ENCODE measurements around the gene ZNF611. TPM values are rescaled to one million over a fixed set of nuclear protein-coding genes. Genes with fewer than 3 reads are reported as not detected.
"Not testable (repeated sequence)": the region's sequence is repeated elsewhere in the genome, so short reads cannot be mapped to it uniquely, and the experiment has no call there.

ZNF611 gene
- total RNA-seq, 1 experiment from 2014 or later, result 7.7 TPM

- not testable (repeated sequence) for DNase-seq (ENCODE audit: low read depth)
Measured at GRCh38 chr19:52681216-52681615, 53.6 kb downstream of the ZNF611 start.

DNA sequence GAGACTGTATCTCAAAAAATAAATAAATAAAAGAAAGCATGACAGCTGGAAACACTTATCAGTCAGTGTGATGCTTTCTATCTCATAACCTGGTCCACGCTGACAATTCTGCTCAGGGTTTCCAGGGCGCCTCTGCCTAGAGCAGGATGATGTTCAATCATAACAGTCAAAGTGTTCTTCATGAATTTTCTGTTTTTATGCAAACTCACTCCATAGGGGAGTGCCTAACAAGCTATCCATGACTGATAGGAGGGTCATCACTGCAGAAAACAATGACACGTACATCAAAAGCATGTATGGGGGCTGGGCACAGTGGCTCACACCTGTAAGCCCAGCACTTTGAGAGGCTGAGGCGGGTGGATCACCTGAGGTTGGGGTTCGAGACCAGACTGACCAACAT, 55.2 kb downstream of the ZNF611 start:
- no peak for DNase-seq (ENCODE audit: low read depth)

GRCh38 chr19:52675239-52675638, 59.6 kb downstream of the ZNF611 start:
- DNase-seq (ENCODE audit: low read depth), result not testable (repeated sequence)

- no peak for DNase-seq (ENCODE audit: low read depth)
Measured at GRCh38 chr19:52673014-52673413, 61.8 kb downstream of the ZNF611 start.

DNA sequence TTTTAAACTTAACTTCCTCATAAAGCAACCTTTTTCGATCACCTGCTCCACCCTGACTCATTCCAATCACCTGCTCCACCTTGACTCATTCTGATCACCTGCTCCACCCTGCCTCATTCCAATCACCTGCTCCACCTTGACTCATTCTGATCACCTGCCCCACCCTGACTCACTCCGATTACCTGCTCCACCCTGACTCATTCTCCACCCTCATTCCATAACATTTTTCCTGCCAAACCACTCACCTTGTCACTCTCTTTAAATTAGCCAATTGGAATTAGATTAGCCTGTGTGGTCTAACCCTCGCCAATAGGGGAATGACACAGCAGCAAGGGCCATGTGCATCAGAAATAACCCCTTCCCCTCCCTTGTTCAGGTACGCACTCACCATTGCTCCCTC, 64.8 kb downstream of the ZNF611 start:
- DNase-seq (ENCODE audit: low read depth), result no peak

DNA sequence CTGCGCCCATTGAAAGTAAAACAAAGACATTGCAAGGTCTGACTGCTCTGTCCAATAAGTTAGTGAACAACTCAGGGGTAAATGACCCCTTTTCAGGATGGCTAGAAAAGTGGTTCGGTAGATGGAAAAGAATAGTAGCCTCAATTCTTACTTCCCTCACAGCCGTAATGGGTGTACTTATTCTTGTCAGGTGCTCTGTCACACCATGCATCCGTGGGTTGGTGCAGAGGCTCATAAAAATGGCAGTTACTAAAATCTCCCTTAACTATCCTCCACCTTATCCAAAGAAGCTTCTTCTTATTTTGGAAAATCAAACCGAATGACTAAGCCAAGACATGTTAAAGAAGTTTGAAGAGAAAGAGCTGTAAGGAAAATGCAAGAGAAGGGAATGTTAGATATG, 65.3 kb downstream of the ZNF611 start:
- no peak for DNase-seq (ENCODE audit: low read depth)

DNA sequence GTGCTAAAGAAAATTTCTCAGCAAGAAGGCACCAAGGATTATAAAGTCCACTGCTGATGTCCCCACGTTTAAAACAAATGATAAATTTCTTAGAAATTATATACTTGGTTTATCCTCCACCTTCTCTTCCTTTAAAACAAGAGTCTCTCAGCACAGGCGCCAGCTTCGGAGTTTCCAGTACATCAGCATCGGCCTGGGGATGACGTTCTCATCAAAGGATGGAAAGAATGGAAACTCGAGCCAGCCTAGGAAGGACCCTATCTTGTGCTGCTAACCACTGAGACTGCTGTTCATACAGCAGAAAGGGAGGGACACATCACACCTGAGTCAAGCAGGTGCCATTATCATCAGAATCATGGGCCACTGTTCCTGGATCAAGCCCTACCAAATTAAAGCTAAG, 66.9 kb downstream of the ZNF611 start:
- DNase-seq (ENCODE audit: low read depth), result no peak

DNA sequence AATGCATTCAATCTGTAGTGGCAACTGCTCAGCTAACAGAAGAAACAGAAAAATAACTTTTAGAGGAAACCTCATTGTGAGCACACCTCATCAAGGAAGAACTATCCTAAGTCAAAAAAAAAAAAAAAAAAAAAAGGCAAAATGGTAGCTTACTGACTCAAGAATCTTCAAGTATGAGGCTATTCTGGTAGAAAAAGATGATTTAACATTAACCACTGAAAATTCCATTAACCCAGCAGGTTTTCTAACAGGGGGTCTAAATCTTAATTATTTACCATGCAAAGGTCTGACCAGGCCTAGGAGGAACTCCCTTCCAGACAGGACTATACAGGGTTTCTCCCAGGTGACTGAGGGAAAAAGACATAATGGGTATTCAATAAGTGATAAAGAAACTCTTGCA, 68.3 kb downstream of the ZNF611 start:
- no peak for DNase-seq (ENCODE audit: low read depth)

- no peak for DNase-seq (ENCODE audit: low read depth)
Measured at GRCh38 chr19:52665529-52665928, 69.3 kb downstream of the ZNF611 start.

DNA sequence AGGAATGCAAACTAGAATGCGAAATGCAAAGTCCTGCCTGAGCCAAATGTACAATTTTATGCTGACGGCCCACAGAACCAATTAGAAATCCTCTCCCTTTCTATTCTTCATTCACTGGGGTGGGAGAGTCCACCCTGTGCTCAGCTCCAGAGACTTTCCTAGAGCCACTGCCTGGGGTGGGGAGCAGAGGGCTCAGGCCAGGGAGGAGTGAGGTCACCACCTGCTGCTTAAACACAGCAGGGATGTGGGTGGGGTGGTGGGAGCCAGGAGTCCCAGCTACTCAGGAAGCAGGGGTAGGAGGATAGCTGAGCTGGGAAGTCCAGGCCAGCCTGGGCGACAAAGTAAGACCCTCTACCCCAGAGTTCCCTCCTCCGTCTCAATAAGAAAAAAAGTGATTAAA, 69.8 kb downstream of the ZNF611 start:
- no peak for DNase-seq (ENCODE audit: low read depth)

DNA sequence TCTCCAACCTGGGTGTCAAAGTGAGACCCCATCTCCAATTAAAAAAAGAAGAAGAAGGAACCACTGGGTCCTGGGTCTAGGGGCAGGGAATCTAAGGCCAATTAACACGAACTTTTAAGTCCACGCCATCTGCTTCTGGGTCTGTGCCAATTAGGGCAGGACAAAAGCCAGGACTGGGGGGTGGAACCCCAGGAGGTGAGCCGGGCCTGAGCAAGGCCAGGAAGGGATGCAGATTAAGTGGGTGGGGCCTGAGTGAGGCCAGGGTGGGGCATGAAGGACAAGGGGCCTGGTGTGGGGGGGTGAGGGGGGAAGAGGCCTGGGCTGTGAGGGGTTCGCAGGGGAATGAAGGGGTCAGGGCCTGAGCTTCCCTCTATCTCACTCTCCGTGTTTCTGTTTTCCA, 70.4 kb downstream of the ZNF611 start:
- no peak for DNase-seq (ENCODE audit: low read depth)

GRCh38 chr19:52662631-52663030, 72.2 kb downstream of the ZNF611 start:
- DNase-seq (ENCODE audit: low read depth), result no peak

DNA sequence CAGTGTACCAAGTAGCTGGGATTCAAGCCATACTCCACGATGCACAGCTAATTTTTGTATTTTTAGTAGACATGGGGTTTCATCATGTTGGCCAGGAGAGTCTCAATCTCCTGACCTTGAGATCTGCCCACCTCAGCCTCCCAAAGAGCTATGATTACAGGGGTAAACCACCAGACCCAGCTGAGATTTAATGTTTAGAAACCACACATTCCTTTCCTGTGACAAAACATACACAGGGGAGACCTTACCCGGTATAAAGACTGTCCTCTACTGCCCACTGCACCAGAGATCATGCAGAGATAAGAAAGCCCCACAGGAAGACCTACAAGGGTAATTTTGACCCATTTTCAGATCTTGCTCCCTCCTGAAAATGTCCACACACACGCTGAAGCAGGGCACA, 73.9 kb downstream of the ZNF611 start:
- DNase-seq (ENCODE audit: low read depth), result peak; percentile 63

GRCh38 chr19:52659013-52659412, 75.8 kb downstream of the ZNF611 start:
- no peak for DNase-seq (ENCODE audit: low read depth)

GRCh38 chr19:52658595-52658994, 76.2 kb downstream of the ZNF611 start:
- no peak for DNase-seq (ENCODE audit: low read depth)

DNA sequence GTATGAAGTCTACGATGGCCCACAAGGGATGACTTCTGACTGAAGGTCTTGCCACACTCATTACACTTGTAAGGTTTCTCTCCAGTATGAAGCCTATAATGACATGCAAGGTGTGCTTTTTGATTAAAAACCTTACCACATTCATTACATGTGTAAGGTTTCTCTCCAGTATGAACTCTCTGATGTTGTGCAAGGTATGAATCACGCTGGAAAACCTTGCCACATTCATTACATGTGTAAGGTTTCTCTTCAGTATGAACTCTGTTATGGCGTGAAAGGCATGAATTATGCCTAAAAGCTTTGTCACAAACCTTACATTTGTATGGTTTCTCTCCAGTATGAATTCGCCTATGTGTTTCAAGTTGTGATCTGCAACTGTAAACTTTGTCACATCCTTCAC, 81.7 kb downstream of the ZNF611 start:
- no peak for DNase-seq (ENCODE audit: low read depth)

Other genes starting within 250 kb of the ZNF611 start
- 9.6 and 13.6 TPM in 2 replicates for gene ZNF808, start 207.4 kb downstream of the ZNF611 start, total RNA-seq (2014; rRNA removed; shearing (Covaris generic))
- 9.4 TPM in 2 replicates for gene ZNF701, start 164.8 kb downstream of the ZNF611 start, total RNA-seq (2014; rRNA removed; shearing (Covaris generic))
- 32.5 and 43.1 TPM in 2 replicates for gene ZNF83, start 96.7 kb downstream of the ZNF611 start, total RNA-seq (2014; rRNA removed; shearing (Covaris generic))
- 8.2 and 8.3 TPM in 2 replicates for gene ZNF600, start 51.7 kb upstream of the ZNF611 start, total RNA-seq (2014; rRNA removed; shearing (Covaris generic))
- gene ZNF28, start 86.6 kb upstream of the ZNF611 start, total RNA-seq (2014; rRNA removed; shearing (Covaris generic)), result 18.8 and 21.9 TPM in 2 replicates
- 14.8 and 22.9 TPM in 2 replicates for gene ZNF468, start 122.6 kb upstream of the ZNF611 start, total RNA-seq (2014; rRNA removed; shearing (Covaris generic))
- gene ZNF320, start 162.6 kb upstream of the ZNF611 start, total RNA-seq (2014; rRNA removed; shearing (Covaris generic)), result 2.3 and 9.4 TPM in 2 replicates
- 4.6 and 5.6 TPM in 2 replicates for gene ZNF888, start 188.4 kb upstream of the ZNF611 start, total RNA-seq (2014; rRNA removed; shearing (Covaris generic))
- 11.4 and 16.4 TPM in 2 replicates for gene ZNF816, start 227.8 kb upstream of the ZNF611 start, total RNA-seq (2014; rRNA removed; shearing (Covaris generic))

Measured in RPMI7951 (cell line).